IMR-90 (cell line): ENCODE data around the gene EEF1G. TPM values are rescaled to one million over a fixed set of nuclear protein-coding genes. Genes with fewer than 3 reads are reported as not detected.
"Not testable (repeated sequence)": the region's sequence is repeated elsewhere in the genome, so short reads cannot be mapped to it uniquely, and the experiment has no call there.

Experiments used
- ATAC-seq: fragments of 200-7000 bp; cut with Tn5 transposase; 2 replicates; pipeline ENCODE4 v1.9.1; 2020; ENCODE audit warnings: low read depth, mild to moderate bottlenecking, moderate library complexity
- BruUV-seq: library from RNA; stranded (reverse); fragments of 400-500 nt; replicated peaks from 2 replicates; lab custom pipeline; 2021; lab: Mats Ljungman, UMichigan
- CTCF ChIA-PET: fragments of 300-600 bp; formaldehyde crosslinking; extraction: SDS; loops from one replicate; lab custom pipeline; 2021; ENCODE audit warnings: antibody characterized with exemption; lab: Yijun Ruan, JAX
- POLR2A ChIA-PET: fragments of 300-600 bp; sonication (Branson Sonifier 250); formaldehyde crosslinking; loops from one replicate; lab custom pipeline; 2022; ENCODE audit warnings: antibody characterized with exemption; ENCODE audit not compliant: unreplicated experiment; lab: Charles Lee
- DNase-seq: peaks from one replicate; pipeline ENCODE4 v3.0.0; 2013
- H2AFZ ChIP-seq: replicated peaks from 2 replicates; pipeline ENCODE3; 2013; ENCODE audit warnings: low read length, mild to moderate bottlenecking; ENCODE audit not compliant: poor library complexity
- H2AK5ac ChIP-seq: 2 replicates; pipeline ENCODE4 v1.6.1; 2013; ENCODE audit warnings: low read depth, low read length, inconsistent platforms
- H2AK9ac ChIP-seq: replicated peaks from 2 replicates; pipeline ENCODE3; 2013; ENCODE audit warnings: mild to moderate bottlenecking, low read depth, low read length, moderate library complexity; ENCODE audit not compliant: poor library complexity
- H2BK120ac ChIP-seq: 2 replicates; pipeline ENCODE4 v1.6.1; 2013; ENCODE audit warnings: low read depth, low read length, inconsistent platforms
- H2BK15ac ChIP-seq: 3 replicates; pipeline ENCODE4 v1.6.1; 2013; ENCODE audit warnings: low read depth, low read length, inconsistent platforms
- H2BK20ac ChIP-seq: 2 replicates; pipeline ENCODE4 v1.6.1; 2013; ENCODE audit warnings: low read depth, mild to moderate bottlenecking, inconsistent platforms, low read length, moderate library complexity
- H2BK5ac ChIP-seq: 2 replicates; pipeline ENCODE4 v1.6.1; 2013; ENCODE audit warnings: mild to moderate bottlenecking, low read depth, low read length, inconsistent platforms; ENCODE audit not compliant: poor library complexity, severe bottlenecking
- H3K14ac ChIP-seq: replicated peaks from 2 replicates; pipeline ENCODE4 v1.6.1; 2013; ENCODE audit warnings: low read depth, low read length, inconsistent platforms
- H3K18ac ChIP-seq: 2 replicates; pipeline ENCODE4 v1.6.1; 2013; ENCODE audit warnings: low read depth, low read length, control low read depth
- H3K23ac ChIP-seq: 2 replicates; pipeline ENCODE4 v1.6.1; 2013; ENCODE audit warnings: low read depth, low read length, inconsistent platforms
- H3K27ac ChIP-seq: 2 replicates; pipeline ENCODE4 v1.5.1; 2013; ENCODE audit warnings: mild to moderate bottlenecking, control low read depth, low read length; ENCODE audit not compliant: insufficient read depth
- H3K27me3 ChIP-seq: 2 replicates; pipeline ENCODE4 v1.6.1; 2013; ENCODE audit warnings: low read length; ENCODE audit not compliant: control insufficient read depth, insufficient read depth
- H3K36me3 ChIP-seq: 2 replicates; pipeline ENCODE4 v1.6.1; 2013; ENCODE audit warnings: low read length, mixed read lengths; ENCODE audit not compliant: control insufficient read depth, insufficient read depth
- H3K4ac ChIP-seq: 2 replicates; pipeline ENCODE4 v1.6.1; 2013; ENCODE audit warnings: low read depth, low read length, inconsistent platforms
- H3K4me1 ChIP-seq: 2 replicates; pipeline ENCODE4 v1.6.1; 2013; ENCODE audit warnings: low read length, mixed read lengths; ENCODE audit not compliant: control insufficient read depth, insufficient read depth
- H3K4me2 ChIP-seq: 2 replicates; pipeline ENCODE4 v1.6.1; 2013; ENCODE audit warnings: low read depth, mild to moderate bottlenecking, control low read depth, low read length, moderate library complexity
- H3K4me3 ChIP-seq: 2 replicates; pipeline ENCODE4 v1.5.1; 2013; ENCODE audit warnings: low read depth, mild to moderate bottlenecking, control low read depth, low read length, moderate library complexity; ENCODE audit not compliant: insufficient read depth
- H3K56ac ChIP-seq: 2 replicates; pipeline ENCODE4 v1.6.1; 2013; ENCODE audit warnings: low read length, inconsistent platforms; ENCODE audit not compliant: insufficient read depth; ENCODE audit errors: extremely low read depth
- H3K79me1 ChIP-seq, 2 experiments: 2 replicates each; pipeline ENCODE4 v1.6.1; 2013; ENCODE audit warnings: low read length in 2 of 2, inconsistent platforms in 1 of 2, low read depth in 1 of 2
- H3K9ac ChIP-seq: 2 replicates; pipeline ENCODE4 v1.6.1; 2013; ENCODE audit warnings: low read depth, low read length, control low read depth
- H3K9me1 ChIP-seq: 2 replicates; pipeline ENCODE4 v1.6.1; 2013; ENCODE audit warnings: low read length, inconsistent platforms; ENCODE audit not compliant: insufficient read depth
- H3K9me3 ChIP-seq: 2 replicates; pipeline ENCODE4 v1.6.1; 2013; ENCODE audit warnings: low read length; ENCODE audit not compliant: control insufficient read depth, insufficient read depth
- H4K20me1 ChIP-seq: 2 replicates; pipeline ENCODE4 v1.6.1; 2013; ENCODE audit warnings: low read length, inconsistent platforms; ENCODE audit not compliant: insufficient read depth
- H4K5ac ChIP-seq: 2 replicates; pipeline ENCODE4 v1.6.1; 2013; ENCODE audit warnings: mild to moderate bottlenecking, low read depth, low read length, control low read depth
- H4K8ac ChIP-seq, 2 experiments: 2 replicates each; pipeline ENCODE4 v1.6.1; 2013; ENCODE audit warnings: low read depth in 2 of 2, low read length in 2 of 2, control low read depth in 1 of 2, inconsistent platforms in 1 of 2
- H4K91ac ChIP-seq: 2 replicates; pipeline ENCODE4 v1.6.1; 2013; ENCODE audit warnings: low read depth, low read length, inconsistent platforms; ENCODE audit not compliant: insufficient read depth
- CEBPB ChIP-seq: IDR thresholded peaks from 2 replicates; pipeline ENCODE4 v1.6.1; 2012; ENCODE audit warnings: low read depth, low read length, improper control_type of control experiment
- CTCF ChIP-seq: conservative IDR thresholded peaks from 2 replicates; pipeline ENCODE4 v1.5.1; 2012; ENCODE audit warnings: mild to moderate bottlenecking, low read depth, low read length, improper control_type of control experiment
- NFE2L2 ChIP-seq: fragments of 150-350 bp; IDR thresholded peaks from 2 replicates; pipeline ENCODE4 v1.6.1; 2016; ENCODE audit warnings: low read depth, mild to moderate bottlenecking, low read length
- WGBS, 2 experiments: methylation state at CpG; one replicate each; pipeline versions ENCODE4 v1.1.5 to v1.1.7; 2013; ENCODE audit warnings: missing lambda C conversion rate in 2 of 2; ENCODE audit not compliant: insufficient read length in 1 of 2; ENCODE audit errors: extremely low coverage in 2 of 2; 5-methylcytosine and 5-hydroxymethylcytosine counted together
- dilution Hi-C: fragments of 300-500 bp; cut with HindIII; formaldehyde crosslinking; loops from one replicate; pipeline ENCODE4 v1.14.3; 2018; ENCODE audit warnings: low sequenced_read_pairs; ENCODE audit not compliant: unreplicated experiment
- in situ Hi-C: fragments of 300-500 bp; cut with MboI; formaldehyde crosslinking; loops from 3 replicates; pipeline ENCODE4 v1.14.3; 2019; ENCODE audit warnings: low sequenced_read_pairs, inconsistent platforms, mixed read lengths
- intact Hi-C: fragments of 100-400 bp; cut with micrococcal nuclease; formaldehyde crosslinking; loops from 2 replicates; pipeline ENCODE4 v1.10.0; 2022
- polyA plus RNA-seq, 3 experiments: library from polyadenylated mRNA; depleted of rRNA; stranded (reverse); fragments of >200 nt; gene quantifications; 2 replicates each; pipeline ENCODE4 v1.2.3, GENCODE V29; 2012; ENCODE audit warnings: low replicate concordance in 1 of 3
- total RNA-seq: library from RNA; depleted of rRNA; stranded (reverse); fragments of >200 nt; gene quantifications from 2 replicates; pipeline ENCODE4 v1.2.3, GENCODE V29; 2012

The EEF1G gene
- total and polyA plus RNA-seq, 2 of the 4 experiments (the other 2 are of a cell fraction), result 1,684 to 1,857 TPM

- TF ChIP-seq CTCF (peak; percentile 98), NFE2L2 (no peak), CEBPB (peak; percentile 85)
Measured at GRCh38 chr11:62560566-62561103, 13.1 kb downstream of the EEF1G start (continued).

- Histone ChIP-seq H3K9me1 (peaks cover 16% of the 10 kb centered on the region), H4K20me1 (peaks cover 36% of the 10 kb centered on the region), H3K23ac (peak overlapping the region; percentile 6), H4K8ac (peak overlapping the region; percentile 1 to 67; a peak in 2 of 4 replicates), H2BK15ac (peak overlapping the region; percentile 54; the same call in 2 of the 3 replicates), H2BK5ac (peak overlapping the region; percentile 63), H2AK5ac (peak overlapping the region; percentile 74), H2BK20ac (peak overlapping the region; percentile 79; the same call in 1 of the 2 replicates), H4K91ac (peak overlapping the region; percentile 90; the same call in 1 of the 2 replicates), H3K4ac (peak overlapping the region; percentile 93), H3K4me1 (peaks cover 23% of the 10 kb centered on the region), H3K56ac (0 out of 2 replicates have a peak overlapping the region, but pooled peaks have one; percentile 82), H3K14ac (peak overlapping the region; percentile 74; the same call in 1 of the 2 replicates), H3K27ac (peak overlapping the region; percentile 64), H3K36me3 (peaks cover 29% of the 10 kb centered on the region), H3K79me1 (peaks cover 19 to 42% of the 10 kb centered on the region in 2 experiments), H4K5ac (0 out of 2 replicates have a peak overlapping the region, but pooled peaks have one; percentile 20), H3K9ac (peak overlapping the region; percentile 38), H2BK120ac (peak overlapping the region; percentile 79)
- DNase-seq, result peak; percentile 9
- in situ Hi-C loops, result loop anchor here (5.0 kb wide), 1 partner anchor 162 kb away; no protein-coding TSS in a partner anchor
- BruUV-seq, H2AK9ac ChIP-seq, ATAC-seq, dilution Hi-C loops, H3K9me3 ChIP-seq, H3K27me3 ChIP-seq, H3K4me3 ChIP-seq, H3K18ac ChIP-seq, H3K4me2 ChIP-seq, H2AFZ ChIP-seq: not testable (repeated sequence)
- WGBS, 2 experiments, result 89% methylated on average over 3 of the region's 5 CpGs; no CpG with 5 or more reads in 1 of the 2 experiments
- POLR2A ChIA-PET, result interaction anchor here (1.1 to 1.7 kb wide), 3 partner anchors 13 to 23 kb away, joined by 3 to 9 read pairs (median 8); partner anchors contain the start of gene AHNAK
- intact Hi-C loops, result loop anchor here (1.0 kb wide), 3 partner anchors 14 to 164 kb away; no protein-coding TSS in a partner anchor
- CTCF ChIA-PET, result interaction anchor here (1.0 to 1.7 kb wide), 2 partner anchors 11 to 17 kb away, joined by 4 to 6 read pairs; no protein-coding TSS in a partner anchor
Measured at GRCh38 chr11:62559626-62560025, 14.1 kb downstream of the EEF1G start.
